NCI-H2107 (cell line): ENCODE data around the gene ALG8.
"Not testable (repeated sequence)": the region's sequence is repeated elsewhere in the genome, so short reads cannot be mapped to it uniquely, and the experiment has no call there.

Experiments
- DNase-seq: peaks from one replicate; lab custom pipeline; 2025; lab: John Stamatoyannopoulos, UW

Gene ALG8

DNA sequence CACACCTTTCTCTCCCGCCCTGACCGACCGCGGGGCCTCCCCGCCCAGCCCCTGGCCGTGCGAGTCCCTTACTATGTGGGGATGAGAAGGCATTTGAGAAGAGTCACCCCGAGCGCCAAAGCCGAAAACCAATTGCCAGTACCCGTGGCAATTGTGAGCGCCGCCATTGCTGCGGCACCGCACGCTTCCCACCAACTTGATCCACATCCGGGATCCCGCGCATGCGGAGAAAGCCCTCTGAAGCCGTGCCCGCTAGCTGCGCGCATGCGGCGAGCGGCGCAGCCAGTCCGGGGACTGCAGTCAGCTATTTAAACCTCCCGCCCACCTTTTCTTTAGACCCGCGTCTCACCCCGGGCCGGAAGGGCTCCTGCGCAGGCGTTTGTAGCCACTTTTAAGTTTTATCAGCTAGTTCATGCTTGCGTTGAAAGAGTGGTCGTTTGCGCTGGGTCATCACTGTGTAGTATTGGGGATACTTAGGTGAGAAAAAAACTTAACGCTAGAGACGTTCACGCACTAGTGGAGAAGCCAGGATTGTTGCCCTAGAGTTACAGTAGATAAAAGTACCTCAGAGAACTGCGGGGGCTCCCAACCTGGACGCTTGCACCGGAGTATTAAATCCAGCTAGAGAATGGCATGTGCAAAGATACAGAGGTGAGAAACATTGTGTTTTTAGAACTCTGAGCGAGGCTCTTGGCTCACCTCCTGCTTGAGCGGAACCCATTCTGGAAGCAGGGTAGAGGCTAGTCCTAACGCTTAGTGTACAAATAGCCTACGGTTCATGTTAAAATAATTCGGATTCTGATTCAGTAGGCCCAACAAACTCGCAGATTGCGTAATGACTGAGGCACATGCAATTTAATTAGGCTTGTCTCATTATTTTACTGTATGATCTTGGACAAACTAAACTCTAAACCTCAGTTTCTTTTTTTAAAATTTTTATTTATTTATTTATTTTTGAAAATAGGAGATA, at the start of gene ALG8:
Gene ALG8 (minus strand): TSS at position 205 of the 970 bp plus-strand sequence. CDS start 38 bp downstream, at position 167.
- peak; percentile 89 for DNase-seq

DNA sequence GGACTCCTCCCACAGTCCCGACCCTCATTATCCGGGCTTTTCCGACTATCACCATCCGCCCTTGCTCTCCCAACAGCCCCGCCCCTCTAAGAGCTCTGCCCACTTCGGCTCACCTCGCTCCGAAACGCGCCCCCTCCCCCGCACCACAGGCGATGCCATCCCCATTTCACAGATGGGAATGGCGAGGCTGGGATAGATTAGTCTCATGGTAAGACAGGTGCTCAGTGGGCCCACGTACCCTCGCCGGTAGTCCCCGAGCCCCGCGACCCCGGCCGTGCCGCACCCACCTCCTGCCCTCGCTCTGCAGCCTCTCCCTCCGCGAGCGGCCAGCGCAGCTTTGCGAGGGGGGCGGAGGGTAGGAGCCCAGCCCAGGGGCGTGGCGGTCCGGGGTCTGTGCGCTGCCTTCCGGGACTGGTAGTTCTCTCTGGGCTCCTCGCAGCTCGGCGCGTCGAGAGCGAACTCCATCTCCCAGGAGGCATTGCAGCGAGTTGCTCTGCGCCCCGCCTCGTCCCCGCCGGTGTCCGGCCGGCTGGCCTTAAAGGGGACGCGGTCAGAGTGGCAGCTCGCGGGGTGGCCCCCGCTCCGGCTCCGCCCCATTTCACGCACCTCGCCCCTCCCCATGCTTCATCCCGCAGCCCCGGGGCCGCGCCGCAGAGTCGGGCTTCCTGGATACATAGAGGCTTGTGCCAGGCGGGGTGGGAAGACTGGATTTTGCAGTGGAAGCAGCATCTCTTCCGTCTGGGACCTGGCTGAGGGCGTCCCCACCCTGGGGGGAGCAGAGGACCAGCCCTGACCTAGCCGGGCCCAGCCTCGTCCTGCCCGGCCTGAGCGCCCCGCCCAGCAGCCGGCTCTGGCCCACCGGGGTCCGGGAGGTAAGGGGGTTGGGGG, 49.1 kb upstream of the ALG8 start, which contains the start of the genes KCTD21 and USP35:
Gene KCTD21 (minus strand): TSS at position 341 of the 888 bp plus-strand sequence. CDS start 14,072 bp downstream, outside the sequence.
Gene USP35 (plus strand): TSS at position 634 of the 888 bp plus-strand sequence. CDS start 7,327 bp downstream, outside the sequence.
- peak; percentile 80 for DNase-seq

DNA sequence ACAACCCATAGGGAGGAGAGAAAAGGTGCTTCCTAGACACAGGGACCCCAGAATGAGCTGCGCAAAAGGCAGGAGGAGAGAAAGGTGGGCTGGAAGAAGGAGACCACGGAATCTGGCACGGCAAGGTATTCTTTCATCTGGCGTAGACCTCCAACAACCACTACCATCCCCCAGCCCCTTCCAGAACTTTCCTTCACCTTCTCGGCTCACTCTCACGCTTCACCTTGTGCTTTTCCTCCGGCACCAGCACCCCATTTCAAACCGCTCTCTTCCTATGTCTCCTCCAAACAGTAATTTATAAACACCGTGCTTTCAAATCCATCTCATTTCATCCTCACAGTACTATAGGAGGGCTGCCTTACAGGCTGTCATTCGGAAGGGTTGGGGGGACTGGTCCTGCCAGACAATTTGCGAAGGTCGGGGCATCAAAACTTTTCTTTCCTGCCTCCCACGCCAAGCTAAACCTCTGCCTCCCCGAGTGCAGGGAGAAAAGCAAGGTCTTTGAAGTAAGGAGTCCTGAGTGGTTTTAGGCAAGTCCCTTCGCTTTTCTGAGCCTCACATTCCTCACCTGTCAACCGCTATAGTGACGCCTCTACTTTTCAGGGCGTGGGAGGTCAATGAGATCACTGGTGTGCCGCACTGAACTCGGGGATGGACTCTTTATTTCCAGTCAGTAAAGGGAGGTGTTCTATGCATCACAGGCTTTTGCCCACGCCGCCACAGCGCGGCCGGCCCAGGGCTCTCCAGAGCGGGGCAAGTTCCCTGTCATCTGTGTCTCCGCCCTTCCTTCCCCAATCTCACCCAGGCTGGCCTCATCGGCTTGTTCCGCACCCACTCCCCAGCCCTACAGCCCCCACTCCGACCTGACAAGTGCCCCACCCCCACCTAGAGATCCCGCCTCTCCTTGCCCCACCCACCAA, 48.2 kb upstream of the ALG8 start:
- DNase-seq = no peak

DNA sequence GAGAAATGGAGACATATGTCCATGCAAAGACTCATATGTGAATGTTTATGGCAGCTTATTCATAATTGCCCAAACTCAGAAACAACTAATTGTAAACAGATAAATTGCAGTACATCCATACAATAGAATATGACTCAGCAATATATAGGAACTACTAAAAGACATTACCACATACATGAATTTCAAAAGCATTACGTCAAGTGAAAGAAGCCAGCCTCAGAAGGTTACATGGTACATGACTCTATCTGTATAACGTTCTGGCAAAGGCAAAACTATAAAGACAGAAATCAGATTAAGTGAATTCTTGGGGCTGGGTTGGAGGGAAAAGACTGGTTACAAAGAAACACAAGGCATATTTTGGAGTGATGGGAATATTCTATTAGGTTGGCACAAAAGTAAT, 41.8 kb upstream of the ALG8 start:
- DNase-seq = no peak

DNA sequence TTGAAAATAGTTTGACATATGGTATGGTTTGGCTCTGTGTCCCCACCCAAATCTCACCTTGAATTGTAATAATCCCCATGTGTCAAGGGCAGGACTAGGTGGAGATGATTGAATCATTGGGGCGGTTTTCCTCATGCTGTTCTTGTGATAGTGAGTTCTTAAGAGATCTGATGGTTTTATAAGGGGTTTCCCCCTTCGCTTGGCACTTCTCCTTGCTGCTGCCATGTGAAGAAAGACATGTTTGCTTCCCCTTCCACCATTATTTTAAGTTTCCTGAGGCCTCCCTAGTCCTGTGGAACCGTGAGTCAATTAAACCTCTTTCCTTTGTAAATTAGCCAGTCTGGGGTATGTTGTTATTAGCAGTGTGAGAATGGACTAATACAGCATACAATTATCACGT, 41.3 kb upstream of the ALG8 start:
- DNase-seq = no peak

DNA sequence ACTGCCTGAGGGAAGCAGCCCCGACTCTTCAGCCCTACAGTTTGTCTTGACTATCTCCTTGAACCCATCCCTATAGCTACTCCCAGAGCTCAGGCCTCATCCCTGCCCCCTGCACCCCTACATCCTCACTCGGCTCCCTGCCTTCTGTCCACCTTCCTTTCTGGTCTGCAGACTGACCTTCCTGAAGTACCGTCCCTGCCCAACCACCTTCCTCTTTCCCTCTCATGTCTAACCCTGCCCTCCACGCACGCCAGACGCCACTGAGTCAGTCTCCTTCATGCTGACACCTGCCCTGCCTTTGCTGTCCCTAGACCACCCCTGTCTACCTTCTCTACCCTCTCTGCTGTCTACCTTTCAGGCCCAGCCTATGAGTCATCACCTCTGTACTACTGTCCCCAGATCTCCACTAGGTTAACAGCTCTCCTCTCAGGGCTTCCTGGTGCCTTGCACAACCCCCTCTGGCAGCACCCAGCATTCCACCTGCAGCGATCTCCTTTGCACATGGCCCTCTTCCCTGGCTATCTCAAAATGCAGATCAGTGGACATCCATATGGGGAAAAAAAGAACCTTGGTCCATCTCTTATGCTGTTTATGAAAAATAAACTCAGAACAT, 40.1 kb upstream of the ALG8 start:
- no peak for DNase-seq

DNA sequence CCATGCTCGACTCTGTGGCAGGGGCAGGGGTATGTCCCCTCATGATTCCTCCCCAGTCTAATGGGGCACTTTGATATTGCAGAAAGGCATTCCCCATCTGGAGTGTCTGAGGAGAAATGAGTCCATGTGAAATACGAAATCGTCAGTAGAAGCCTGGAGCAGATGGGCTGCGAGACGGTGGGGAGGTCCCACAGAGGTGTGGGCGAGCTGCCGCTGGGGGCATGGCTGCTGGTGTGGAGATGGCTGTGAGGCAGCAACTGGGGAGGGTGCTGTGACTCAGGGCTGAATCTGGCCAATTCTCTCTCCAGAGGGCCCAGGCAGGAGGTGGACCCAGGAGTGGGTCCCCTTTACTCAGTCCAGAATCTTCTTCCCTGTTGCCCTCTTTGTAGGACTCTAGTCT, 37.8 kb upstream of the ALG8 start:
- DNase-seq = no peak

DNA sequence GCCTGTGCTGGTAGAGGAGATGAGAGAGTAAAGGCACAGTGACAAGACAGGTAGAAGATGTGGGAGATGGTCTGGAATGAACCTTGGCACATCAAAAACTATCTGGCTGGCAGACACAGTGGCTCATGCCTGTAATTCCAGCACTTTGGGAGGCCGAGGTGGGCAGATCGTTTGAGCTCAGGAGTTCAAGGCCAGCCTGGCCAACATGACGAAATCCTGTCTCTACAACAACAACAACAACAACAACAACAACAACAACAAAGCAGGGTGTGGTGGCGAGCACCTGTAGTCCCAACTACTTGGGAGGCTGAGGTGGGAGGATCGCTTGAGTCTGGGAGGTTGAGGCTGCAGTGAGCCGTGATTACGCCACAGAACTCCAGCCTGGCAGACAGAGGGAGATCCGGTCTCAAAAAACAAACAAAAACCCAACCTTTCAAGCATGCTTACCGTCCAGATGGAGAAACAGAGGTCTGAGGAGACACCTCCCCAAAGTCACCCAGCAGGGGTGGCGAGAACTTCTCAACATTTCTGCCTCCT, 37.2 kb upstream of the ALG8 start:
- no peak for DNase-seq

DNA sequence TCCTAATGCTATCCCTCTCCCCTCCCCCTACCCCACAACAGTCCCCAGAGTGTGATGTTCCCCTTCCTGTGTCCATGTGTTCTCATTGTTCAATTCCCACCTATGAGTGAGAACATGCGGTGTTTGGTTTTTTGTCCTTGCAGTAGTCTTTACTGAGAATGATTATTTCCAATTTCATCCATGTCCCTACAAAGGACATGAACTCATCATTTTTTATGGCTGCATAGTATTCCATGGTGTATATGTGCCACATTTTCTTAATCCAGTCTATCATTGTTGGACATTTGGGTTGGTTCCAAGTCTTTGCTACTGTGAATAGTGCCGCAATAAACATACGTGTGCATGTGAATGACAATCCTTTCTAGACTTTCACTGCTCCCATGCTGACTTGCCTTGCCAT, 36.4 kb upstream of the ALG8 start:
- DNase-seq = not testable (repeated sequence)

DNA sequence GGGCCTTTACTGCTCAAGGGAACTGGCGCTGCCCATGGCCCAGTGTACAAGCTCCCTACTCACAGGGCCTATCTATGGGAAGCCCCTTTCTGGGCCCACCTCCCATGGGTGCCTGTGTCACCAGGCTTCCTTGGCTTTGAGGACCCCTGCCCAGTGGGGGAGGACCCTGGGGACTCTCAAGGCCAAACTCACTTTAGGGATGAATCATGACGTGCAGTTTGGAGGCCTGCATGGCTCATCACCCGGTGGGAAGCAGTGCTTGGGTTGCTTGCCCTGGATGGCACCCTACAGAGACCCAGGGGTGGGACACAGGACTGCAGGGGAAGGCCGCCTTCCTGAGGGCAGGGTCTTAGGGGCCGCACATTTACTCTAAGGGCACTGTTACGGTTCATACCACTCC, 32.5 kb upstream of the ALG8 start:
- no peak for DNase-seq

DNA sequence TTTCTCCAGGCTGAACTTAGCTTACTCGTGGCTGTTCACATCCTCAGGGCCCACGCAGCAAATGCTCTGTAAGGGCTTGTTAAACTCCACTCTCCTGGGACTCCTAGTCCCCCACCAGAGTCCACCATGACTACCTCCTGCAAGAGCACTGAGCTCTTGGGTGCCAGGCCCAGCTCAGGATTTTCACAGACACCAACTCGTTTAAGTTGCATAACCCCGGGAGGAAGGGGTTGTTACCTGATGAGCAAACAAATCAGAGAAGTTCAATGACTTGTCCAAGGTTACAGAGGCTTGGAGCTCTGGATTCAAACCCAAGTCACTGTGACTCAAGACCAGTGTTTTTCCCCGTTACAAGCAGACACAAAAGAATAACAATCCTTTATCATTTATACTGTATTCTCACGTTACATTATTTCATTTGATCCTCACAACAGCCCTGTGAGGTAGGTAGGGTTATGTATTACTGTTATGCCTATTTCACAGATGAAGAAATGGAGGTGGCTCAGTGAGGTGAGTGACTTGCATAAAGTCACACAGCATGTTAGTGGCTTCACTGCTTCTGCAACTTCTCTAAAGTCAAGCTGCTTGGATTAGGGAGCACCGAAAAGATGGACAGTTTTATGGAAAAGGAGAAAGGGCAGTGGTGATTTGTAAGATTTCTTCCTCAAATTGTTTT, 31.6 kb upstream of the ALG8 start:
- no peak for DNase-seq

DNA sequence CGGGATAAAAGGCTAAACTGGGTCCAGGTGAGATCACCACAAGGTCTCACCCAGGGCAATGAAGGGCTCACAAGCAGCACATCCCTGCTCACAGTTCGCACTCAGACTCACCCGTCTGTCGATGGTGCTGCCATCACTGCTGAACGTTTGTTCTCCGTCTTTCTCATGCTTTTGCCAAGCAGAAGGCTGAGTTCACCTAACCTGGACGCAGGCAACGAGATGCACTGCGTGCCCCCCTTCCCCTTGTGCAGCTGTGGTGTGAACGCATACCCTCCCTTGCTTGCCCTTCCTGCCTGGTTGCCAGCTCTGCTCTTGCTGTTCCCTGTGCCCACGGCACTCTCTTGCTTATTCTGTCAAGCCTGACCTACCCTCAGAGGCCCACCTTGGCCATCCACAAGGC, 31.0 kb upstream of the ALG8 start:
- DNase-seq = no peak

DNA sequence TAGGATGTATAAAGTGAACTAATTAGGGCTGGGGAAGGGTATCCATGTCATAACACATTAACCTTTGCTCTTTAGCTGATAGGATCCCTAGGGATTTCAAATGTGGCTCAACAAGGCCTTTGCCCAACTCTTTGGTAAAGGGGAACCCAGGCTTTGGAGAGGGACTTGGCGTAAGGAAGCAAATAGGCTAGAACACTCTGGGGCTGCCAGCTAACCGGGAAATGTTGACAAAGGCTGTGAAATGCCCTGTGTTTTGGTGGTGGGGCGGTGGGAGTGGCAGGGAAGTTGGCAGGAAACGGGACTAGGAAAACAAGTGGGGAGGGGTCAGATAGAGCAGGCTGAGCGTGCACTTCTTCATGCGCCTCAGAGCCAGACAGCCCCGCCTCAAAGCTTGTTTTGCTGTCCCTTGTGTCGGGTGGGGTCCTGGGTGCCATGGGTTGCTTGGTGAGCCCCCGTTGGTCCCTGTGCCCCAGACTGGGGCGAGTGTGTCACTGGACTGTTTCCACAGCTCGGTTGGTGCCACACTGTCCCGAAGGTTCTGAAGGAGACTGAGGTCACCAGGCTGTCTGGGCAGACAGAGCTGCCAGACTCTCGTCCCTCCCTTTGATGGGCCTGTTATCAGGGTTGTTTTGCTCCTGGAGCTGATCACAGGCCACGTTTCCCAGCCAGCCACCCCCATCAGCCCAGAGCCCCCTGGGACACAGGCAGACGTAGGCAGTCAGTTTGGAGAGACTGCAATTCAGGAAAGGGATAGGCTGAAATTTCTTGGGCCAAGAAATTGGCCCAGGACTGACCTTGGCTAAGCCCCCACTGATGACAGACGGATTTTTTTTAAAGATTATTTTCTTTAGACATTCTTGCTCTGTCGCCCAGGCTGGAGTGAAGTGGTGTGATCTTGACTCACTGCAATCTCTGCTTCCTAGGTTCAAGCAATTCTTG, 29.4 kb upstream of the ALG8 start:
- no peak for DNase-seq

DNA sequence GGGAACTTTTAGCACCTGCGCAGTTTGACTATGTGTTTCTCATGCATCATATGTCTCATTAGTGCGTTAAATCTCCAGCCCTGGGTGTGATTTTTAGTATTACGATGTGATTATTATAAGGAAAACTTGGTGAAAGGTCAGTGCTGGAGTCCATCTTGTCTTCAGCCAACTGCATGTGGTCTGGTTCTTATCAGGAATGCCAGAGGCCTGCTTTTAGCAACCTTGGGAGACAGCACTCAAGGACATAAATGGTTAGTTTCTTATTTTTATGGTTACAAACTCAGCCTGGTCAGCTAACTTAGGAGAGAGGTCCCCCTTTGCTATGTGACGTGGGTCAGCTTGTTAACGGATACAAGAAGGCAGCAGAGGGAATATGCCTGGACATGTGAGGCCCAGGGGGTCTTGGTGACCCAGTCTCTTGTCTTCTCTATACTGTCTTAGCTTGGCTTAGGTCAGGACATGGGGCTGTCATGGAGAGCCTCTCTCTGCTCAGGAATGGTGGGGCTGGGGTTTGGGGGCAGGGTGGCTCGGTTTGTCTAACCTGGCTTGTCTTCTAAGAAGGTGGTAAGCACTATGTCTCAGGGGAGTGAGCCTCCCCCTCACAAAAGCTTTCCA, 27.5 kb upstream of the ALG8 start:
- DNase-seq = no peak

DNA sequence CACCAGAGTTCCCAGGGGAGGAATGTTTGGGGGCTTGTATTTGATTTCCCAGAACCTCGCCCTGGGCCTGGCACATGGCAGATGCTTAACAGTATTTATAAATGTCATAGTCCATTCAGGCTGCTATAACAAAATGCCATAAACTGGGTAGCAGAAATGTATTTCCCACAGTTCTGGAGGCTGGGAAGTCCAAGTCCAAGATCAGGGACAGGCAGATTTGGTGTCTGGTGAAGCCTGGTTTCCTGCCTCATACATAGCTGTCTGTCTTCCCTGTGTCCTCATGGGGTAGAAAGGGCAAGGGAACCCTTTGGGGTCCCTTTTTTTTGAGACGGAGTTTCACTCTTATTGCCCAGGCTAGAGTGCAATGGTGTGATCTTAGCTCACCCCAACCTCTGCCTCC, 25.0 kb upstream of the ALG8 start:
- DNase-seq = no peak

DNA sequence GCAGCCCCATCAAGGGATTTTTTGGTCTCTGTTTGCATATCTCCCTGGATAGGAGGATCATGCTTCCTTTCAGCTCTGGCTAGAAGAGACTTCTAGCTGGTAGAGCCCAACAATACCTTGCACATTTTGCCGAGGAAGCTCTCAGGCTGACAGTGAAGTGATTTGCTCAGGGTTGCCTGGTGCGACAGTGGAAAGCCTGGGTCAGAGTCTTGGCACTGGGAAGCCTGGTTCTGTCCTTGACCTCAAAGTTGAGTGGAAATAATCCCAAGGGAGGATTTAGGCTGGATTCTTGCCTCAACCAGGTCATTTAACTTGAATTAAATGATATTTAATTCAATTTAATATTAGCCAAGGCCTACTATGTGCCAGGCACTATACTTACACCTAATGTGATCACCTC, 24.4 kb upstream of the ALG8 start:
- no peak for DNase-seq

DNA sequence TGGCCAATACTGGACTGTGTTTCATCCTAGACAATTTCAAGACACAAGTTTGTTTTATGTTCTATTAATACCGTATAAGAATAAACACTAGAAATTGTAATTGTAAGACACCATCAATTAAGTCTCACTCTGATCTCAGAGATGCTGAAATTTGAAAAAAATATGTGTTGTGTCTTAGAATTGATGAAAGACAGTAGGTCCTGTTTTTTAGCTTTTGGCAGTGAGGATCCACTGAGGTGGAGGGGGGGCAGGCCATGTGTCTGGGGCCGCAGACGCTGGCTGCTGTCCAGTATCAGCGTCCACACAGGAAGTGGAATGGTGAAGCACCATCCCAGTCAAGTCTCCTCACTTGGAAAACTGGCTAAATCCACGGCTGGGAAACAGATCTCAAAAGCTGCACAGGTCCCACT, 22.5 kb upstream of the ALG8 start:
- no peak for DNase-seq

DNA sequence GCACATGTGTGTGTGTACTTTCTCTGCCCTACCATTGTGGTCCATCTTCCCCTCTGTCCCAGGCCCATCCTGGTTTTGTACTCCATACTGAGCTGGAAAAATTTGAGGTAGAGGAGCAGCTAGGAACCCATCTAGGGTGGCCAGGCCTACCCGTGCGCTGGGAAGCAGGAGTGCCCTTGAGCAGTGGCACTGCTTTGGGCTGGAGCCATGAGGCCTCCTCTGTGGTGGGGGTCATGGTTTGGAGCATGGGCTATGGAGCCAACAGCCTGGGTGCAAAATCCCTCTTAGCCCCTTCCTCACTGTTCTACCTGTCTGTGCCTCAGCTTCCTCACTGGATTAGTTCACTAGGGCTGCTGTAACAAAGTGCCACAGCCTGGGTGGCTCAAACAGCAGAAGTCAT, 21.9 kb upstream of the ALG8 start:
- no peak for DNase-seq

DNA sequence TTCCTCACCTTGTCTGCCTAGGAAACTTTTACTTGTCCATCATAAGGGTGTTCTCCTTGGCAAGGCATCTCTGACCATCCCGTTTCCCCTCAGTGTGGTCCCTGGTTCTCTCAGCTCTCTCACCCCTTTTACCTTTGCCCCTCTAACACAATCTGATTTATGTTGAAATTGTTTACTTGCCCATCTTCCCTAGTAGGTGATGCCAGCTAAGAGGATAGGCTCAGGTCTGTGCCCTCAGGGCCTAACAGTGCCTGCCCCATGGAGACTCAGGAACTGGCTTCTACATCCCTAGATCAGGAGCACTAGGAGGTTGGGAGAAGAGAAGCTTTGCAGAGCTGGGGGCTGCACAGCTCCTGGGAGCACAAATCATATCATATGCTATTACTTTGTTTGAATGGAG, 21.1 kb upstream of the ALG8 start:
- DNase-seq = no peak
